ENCODE results near the gene TSC2.
A peak's percentile ranks its signal among the peaks of the same experiment; 100 is the strongest.
"Not testable (repeated sequence)": the region's sequence is repeated elsewhere in the genome, so short reads cannot be mapped to it uniquely, and the experiment has no call there.

TSC2 gene

DNA sequence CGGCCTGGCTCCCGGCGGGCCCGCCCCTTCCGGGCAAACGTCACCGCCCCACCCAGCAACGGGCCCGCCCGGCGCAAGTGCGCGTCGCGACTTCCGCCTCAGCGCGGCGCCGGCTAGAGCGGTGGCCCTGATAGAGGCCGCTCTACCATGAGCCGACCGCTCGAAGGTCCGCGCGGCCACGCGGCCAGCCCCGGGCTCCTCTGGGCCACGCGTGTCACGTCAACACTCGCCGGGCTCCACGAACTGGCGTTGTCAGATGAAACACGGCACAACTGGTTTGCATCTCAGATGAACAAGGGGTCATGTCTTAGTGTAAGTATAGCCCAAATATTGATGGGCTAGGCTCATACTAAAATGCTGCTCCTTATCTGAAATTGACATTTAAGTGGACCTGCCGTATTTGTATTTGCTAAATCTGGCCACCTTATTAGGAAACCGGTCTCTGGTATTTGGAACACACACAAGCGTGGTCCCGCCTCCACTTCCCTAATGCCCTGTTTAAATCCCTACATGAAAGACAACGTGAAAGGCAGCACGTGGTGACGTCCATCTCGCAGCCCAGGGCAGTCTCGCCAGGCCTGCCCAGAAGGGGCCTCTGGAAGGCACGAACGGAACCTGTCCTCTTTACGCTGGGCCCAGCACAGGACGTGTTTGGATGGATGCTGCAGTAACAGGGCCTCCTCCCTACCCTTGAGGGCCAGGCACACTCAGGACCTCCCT, 37.8 kb upstream of the TSC2 start, which contains the start of gene ZNF598:
ZNF598 (minus strand) TSS at position 31 of the 720 bp plus-strand sequence.
- TF ChIP-seq, protein P1, sequence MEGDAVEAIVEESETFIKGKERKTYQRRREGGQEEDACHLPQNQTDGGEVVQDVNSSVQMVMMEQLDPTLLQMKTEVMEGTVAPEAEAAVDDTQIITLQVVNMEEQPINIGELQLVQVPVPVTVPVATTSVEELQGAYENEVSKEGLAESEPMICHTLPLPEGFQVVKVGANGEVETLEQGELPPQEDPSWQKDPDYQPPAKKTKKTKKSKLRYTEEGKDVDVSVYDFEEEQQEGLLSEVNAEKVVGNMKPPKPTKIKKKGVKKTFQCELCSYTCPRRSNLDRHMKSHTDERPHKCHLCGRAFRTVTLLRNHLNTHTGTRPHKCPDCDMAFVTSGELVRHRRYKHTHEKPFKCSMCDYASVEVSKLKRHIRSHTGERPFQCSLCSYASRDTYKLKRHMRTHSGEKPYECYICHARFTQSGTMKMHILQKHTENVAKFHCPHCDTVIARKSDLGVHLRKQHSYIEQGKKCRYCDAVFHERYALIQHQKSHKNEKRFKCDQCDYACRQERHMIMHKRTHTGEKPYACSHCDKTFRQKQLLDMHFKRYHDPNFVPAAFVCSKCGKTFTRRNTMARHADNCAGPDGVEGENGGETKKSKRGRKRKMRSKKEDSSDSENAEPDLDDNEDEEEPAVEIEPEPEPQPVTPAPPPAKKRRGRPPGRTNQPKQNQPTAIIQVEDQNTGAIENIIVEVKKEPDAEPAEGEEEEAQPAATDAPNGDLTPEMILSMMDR (conservative IDR thresholded peaks at IDR 0.05; ENCODE audit: low read depth, low read length), result no peak; the same call in 1 of the 2 replicates
- Histone ChIP-seq H3K4me2 (peak within 1 kb of the TSS; percentile 96), H3K9ac (peak within 1 kb of the TSS; percentile 87), H4K20me1 (ENCODE audit: insufficient read depth) (peaks cover 15% of the 10 kb centered on the region), H3K79me2 (ENCODE audit: insufficient read depth, low read depth) (peaks cover 43% of the 10 kb centered on the region), H3K27me3 (ENCODE audit: insufficient read depth, low read depth) (no peaks in the 10 kb centered on the region), H3K4me1 (ENCODE audit: low read depth, poor library complexity, severe bottlenecking) (peaks cover 23% of the 10 kb centered on the region), H3K36me3 (ENCODE audit: insufficient read depth) (no peaks in the 10 kb centered on the region), H3K4me3 (IDR thresholded peaks at IDR 0.05; ENCODE audit: insufficient read depth, low read depth, low read length) (peak within 1 kb of the TSS; percentile 56), H3K27ac (peak within 1 kb of the TSS; percentile 61), H2AFZ (ENCODE audit: low read depth) (peak within 1 kb of the TSS; percentile 76)

DNA sequence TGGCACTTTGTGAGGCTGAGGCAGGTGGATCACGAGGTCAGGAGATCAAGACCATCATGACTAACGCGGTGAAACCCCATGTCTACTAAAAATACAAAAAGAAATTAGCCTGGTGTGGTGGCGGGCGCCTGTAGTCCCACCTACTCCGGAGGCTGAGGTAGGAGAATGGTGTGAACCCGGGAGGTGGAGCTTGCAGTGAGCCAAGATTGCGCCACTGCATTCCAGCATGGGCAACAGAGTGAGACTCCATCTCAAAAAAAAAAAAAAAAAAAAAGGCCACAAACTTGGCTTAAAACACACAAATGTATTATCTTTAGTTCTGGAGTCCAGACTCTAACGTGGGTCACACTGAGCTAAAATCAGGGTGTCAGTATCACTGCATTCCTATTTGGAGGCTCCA, 36.1 kb upstream of the TSC2 start:
- H3K9ac ChIP-seq; H3K27me3 ChIP-seq (ENCODE audit: insufficient read depth, low read depth); H3K4me2 ChIP-seq; H2AFZ ChIP-seq (ENCODE audit: low read depth); H3K27ac ChIP-seq; H3K36me3 ChIP-seq (ENCODE audit: insufficient read depth); H3K4me3 ChIP-seq (IDR thresholded peaks at IDR 0.05; ENCODE audit: insufficient read depth, low read depth, low read length): not testable (repeated sequence)
- Histone ChIP-seq H3K79me2 (ENCODE audit: insufficient read depth, low read depth) (peaks cover 27% of the 10 kb centered on the region), H3K4me1 (ENCODE audit: low read depth, poor library complexity, severe bottlenecking) (peaks cover 23% of the 10 kb centered on the region), H4K20me1 (ENCODE audit: insufficient read depth) (peaks cover 12% of the 10 kb centered on the region)

DNA sequence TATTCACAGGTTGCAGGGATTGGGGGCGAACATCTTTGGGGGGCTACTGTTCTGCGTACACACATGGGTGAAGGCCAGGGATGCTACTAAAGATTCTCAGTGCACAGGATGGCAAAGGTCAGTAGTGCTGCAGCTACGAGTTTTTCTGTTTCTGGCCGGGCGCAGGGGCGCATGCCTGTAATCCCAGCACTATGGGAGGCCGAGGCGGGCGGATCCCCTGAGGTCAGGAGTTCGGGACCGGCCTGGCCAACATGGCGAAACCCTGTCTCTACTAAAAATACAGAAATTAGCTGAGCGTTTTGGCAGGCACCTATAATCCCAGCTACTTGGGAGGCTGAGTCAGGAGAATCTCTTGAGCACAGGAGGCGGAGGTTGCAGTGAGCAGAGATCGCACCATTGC, 34.3 kb upstream of the TSC2 start:
- H3K27me3 ChIP-seq (ENCODE audit: insufficient read depth, low read depth), result no peaks in the 10 kb centered on the region
- 0 out of 2 replicates have a peak, but pooled peaks cover under 1% of the 10 kb centered on the region for H4K20me1 ChIP-seq (ENCODE audit: insufficient read depth)
- H3K4me2 ChIP-seq, result no peak overlapping the region
- peaks cover 5% of the 10 kb centered on the region for H3K4me1 ChIP-seq (ENCODE audit: low read depth, poor library complexity, severe bottlenecking)
- peaks cover 9% of the 10 kb centered on the region for H3K79me2 ChIP-seq (ENCODE audit: insufficient read depth, low read depth)
- H3K36me3 ChIP-seq (ENCODE audit: insufficient read depth), result no peaks in the 10 kb centered on the region
- H3K27ac ChIP-seq, result no peak overlapping the region
- TF ChIP-seq, protein P1 (conservative IDR thresholded peaks at IDR 0.05; ENCODE audit: low read depth, low read length), result no peak
- H2AFZ ChIP-seq (ENCODE audit: low read depth), result no peak overlapping the region
- no peak overlapping the region for H3K9ac ChIP-seq
- H3K4me3 ChIP-seq (IDR thresholded peaks at IDR 0.05; ENCODE audit: insufficient read depth, low read depth, low read length), result no peak overlapping the region

DNA sequence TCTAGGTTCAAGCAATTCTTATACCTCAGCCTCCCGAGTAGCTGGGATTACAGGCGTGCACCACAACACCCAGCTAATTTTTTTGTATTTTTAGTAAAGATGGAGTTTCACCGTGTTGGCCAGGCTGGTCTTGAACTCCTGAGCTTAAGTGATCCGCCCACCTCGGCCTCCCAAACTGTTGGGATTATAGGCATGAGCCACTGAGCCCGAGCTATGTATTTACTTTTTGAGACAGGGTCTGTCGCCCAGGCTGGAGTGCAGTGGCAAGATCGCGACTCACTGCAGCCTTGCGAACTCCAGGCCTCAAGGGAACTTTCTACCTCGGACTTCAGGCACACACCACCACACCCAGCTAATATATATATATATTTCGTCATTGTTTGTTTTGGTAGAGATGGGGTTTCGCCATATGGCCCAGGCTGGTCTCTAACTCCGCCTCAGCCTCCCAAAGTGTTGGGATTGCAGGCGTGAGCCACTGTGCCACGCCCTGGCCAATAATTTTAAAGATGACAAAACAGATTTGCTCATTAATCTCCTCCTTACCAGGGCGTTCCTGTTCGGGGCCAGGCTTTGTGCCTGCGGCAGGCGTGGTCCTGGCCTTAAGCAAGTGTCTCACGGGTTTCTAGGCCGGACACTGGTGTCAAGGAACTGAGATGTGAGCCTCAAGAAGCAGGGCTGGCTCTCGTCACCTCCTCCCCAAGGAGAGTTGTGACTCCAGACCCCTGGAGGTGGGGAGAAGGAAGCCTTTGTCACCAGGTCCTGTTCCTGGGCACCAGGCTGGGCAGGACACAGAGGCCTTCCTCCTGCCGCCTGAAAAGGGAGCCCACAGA, 32.5 kb upstream of the TSC2 start:
- no peak overlapping the region for H3K9ac ChIP-seq
- H2AFZ ChIP-seq (ENCODE audit: low read depth), result no peak overlapping the region
- no peaks in the 10 kb centered on the region for H4K20me1 ChIP-seq (ENCODE audit: insufficient read depth)
- no peaks in the 10 kb centered on the region; the same call in 1 of the 2 replicates for H3K27me3 ChIP-seq (ENCODE audit: insufficient read depth, low read depth)
- H3K4me2 ChIP-seq, result no peak overlapping the region
- H3K79me2 ChIP-seq (ENCODE audit: insufficient read depth, low read depth), result no peaks in the 10 kb centered on the region
- no peak overlapping the region for H3K4me3 ChIP-seq (IDR thresholded peaks at IDR 0.05; ENCODE audit: insufficient read depth, low read depth, low read length)
- H3K27ac ChIP-seq, result no peak overlapping the region
- no peaks in the 10 kb centered on the region for H3K36me3 ChIP-seq (ENCODE audit: insufficient read depth)
- peaks cover 5% of the 10 kb centered on the region for H3K4me1 ChIP-seq (ENCODE audit: low read depth, poor library complexity, severe bottlenecking)
- TF ChIP-seq, protein P1 (conservative IDR thresholded peaks at IDR 0.05; ENCODE audit: low read depth, low read length), result no peak

All from KMS-11 (cell line).